Activated T-cell treated with anti-CD3 and anti-CD28 coated beads, Interleukin-2, amount 50 U/mL, for 48 hours (primary cell): ENCODE measurements around the gene EBF3.

ENCODE experiments used
- DNase-seq, 2 experiments: peaks; one replicate each; pipeline ENCODE4 v3.0.0-alpha.2; 2020

EBF3 gene

DNA sequence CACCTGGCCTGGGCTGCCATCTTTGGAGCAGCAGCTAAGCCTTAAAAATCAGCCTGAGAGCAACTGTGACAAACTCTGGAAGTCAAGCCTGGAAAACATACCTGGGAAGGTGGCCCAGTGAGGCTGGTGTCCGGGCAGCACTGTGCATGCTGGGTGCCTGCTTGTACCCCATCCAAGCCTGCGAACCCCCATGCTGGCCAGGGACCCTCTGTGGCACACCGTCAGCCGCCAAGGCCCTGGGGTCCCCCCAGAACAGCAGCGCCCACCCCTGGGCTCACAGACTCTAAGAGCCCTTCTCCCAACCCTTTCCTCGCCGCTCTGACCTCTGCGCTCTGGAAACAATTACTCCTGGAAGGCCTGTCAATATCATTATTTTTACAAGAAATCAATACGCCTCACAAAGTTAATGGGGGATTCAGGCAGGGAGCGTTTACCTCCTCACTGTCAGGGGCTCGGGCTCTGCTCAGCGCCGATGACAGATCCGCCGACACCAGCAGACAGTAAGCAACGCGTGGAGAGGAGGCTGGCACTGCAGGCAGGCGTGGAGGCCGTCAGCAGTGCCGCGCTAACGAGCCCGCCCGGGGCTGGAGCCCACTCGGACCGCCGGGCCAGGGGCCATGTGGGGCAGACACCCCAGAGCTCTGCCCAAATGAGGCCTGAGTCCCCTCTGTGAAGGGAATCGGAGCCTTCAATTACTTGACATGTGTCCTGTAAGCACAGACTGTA, 54.4 kb downstream of the EBF3 start:
- DNase-seq, result no peak

DNA sequence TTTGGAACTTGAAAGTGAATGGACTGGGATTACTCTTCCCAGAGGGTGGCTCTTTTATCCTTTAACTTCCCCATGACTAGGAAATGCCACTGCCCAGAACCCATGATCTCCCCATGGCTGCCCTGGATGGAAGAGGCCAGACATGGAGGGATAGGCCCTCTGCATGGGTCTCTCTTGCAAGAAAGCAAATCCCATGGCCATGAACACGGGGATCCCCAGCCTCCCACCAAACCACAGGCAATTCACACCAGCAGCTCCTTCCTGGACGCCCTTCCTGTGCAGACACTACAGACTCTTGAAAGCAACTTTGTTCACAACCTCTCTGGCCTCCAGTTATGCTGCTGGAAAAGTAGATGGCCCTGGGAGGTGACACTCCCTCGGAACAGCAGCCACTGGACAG, 55.0 kb downstream of the EBF3 start:
- no peak for DNase-seq

DNA sequence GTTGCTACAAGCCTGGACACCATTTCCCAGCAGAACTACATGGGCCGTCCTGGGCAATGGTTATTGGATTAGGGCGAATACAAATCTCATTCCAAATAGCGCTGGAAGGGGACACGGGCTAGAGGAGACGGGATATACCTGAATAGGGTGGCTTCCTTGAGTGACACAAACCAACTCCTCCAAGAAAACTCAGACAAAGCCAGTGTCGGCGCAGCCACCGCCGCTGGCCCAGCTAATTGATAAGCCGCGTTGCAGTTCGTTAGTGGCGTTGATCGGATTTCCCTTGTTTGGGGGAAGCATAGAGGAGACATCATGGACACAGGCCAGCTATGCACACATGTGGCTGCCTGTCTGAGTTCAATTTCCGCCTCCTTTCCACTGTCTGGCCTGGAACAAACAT, 55.7 kb downstream of the EBF3 start:
- no peak for DNase-seq

DNA sequence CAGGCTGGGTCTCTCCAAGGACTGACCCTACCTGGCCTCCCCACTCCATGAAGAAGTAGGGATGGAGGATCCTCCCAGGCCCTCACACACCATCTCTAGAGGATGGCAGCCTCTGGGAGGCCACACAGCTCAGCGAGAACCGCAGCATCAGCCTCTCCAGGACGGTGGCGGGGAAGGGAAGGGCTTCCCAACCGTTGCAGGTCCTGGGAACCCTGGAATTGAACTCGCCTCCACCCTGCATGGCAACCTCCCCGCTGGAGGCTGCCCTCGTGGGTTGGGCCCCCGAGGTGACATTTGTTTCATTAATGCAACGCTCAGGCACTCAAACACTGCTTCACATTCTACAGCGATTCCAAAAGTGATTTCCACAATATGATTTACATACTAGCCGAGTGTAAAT, 58.5 kb downstream of the EBF3 start:
- DNase-seq, result no peak

DNA sequence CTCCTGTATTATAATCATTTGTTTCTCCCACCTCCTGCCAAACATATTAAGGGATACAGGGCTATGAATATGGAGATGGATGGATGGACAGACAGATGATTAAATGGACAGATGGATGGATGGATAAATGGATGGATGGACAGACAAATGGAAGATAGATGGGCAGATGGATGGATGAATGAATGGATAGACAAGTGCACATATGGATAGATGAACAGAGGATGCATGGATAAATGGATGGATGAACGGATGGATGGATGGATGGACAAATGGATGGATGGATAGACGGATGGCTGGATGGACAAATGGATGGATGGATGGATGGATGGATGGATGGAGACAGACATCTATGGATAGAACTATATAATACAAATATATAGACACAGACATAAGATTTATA, 59.8 kb downstream of the EBF3 start:
- no peak for DNase-seq

DNA sequence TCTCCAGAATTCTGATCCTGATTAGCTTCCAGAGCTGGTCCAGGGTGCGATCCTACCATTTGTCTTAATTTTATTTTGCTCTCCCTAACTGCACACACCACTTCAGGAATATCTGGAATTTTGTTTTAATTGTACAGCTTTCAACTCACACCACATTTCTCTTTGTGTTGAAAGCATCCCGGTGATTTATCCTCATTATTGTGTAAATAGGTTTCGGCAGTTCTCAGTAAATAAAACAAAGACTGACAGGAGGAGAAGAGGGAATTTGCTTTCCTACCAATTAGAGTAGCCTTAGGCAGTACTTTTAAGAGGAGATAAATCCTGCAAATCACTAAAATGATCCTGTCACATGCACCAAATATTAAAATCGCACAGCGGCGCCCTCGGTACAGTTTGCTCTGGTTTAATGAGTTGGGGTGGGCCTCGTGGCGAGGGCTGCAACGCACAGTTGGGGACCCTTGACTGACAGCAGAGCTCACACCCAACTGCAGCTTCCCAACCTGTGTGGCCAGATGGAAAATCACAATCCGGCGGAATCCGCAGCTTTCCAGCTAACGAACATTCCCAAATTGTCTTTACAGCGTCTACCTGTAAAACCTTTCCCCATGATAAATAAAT, 62.6 kb downstream of the EBF3 start:
- DNase-seq, result no peak

DNA sequence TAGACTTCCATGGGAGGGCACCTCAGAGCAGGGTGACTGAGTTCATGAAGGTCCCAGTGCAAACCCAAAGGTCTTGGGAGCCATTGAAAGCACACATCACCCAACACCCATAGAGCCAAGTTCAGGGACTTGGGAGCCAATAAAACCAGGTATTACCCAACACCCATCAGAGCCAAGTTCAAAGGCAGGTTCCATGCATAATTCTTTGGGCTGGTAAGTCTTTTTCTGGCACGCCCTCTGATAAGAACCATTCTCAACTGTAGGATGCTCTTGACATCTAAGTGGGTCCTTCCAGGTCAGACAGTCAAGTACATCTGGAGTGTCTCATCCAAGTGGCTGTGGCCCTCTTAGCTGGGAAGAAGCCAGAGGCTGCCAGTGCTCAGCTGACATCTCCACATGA, 63.2 kb downstream of the EBF3 start:
- DNase-seq, result no peak

DNA sequence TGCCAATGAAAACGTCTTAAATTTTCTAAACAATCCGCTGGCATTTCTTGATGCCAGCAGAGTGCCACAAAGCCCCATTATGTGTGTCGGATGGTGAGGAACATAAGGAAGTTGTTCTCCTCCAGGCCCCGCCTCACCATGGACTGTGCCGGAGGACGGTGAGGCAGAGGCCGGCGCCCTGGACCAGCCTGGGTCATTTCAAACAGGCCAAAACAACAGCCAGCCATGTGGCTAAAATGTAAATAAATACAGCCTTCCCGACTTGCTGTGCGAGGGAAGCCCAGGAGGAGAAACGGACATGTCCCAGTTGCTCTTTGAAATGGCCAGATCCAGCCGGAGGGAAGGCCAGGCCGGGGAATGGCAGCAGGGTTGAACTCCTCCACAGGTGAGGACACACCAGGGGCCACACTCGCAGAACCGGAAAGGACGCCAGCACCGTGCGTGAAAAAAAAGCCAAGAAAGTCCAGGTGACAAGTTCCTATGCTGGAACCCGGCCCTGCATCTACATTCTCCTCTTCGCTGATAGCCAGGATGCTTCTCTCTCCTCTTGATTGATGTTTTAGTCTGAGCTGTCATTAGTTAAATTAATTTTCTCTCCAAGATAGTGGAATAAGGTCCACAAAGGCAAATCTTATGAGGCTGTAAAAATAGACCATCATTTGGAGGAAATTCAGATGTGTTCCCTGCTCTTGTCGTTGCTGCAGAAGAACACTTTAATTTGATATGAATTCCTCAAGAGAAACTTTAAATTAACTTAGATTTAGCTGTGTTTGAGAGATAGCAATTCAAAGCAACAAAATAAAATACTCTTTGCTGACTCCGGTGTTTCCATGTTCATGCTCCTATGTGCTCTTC, 64.6 kb downstream of the EBF3 start:
- DNase-seq, result no peak

DNA sequence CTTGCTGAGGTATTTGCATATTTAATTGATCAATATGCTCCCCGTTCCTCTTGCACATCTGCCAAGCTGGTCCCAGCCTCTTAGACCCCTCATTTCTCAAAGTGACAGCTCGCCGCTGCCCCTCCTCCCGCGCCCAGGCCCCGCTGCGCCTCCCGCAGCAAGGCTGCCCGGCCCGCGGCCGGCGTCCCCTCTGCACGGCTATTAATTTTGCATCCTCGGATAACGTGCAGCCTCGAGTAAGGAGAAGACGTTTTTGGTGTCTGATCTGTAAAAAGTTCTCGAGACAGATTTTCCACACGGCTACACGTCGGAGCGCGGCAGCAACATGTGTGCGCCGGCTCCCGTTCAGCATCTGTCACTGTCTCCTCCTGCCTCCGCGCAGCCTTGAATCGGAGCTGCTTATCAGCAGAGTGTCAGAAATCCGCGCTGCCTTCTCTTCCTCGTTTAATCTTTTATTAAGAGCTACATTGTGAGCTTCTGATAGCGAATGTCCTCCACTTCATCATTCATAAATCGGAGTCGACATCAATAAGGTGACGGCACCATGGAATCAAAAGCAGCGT, 65.3 kb downstream of the EBF3 start:
- no peak for DNase-seq

DNA sequence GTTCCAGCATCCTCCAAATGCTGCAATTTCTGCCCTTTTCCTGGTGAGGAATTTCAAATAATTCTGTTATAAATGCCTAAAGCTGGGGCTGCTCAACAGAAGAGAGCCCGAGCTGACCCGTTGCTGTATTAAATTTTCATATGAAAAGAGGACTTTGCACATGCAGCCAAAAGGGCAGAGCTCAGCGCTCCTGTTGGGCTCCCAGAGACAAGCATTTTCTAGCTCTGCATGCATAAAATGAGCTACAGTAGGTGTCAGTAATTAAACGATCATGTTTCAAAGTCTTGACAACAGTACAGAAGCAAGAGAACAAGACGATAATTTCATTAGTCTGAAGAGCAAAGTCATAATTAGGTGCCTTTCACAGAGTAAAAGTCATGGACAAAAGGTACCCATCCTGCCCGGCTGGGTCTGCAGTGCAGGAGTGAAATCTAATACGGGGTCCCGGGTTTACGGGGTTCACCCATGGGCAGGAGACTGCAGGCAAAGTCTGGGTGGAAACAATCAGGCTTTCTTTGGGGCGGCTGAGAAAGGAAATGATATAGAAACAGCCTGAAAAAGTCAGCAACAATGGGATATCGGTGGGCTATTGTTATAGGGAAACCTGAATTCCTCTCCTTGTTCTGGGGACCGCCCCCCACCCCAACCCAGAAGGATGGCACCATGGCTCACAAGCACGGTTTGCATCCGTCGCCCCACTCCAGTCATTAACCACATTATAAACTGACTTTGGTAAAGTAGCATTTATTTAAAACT, 66.0 kb downstream of the EBF3 start:
- DNase-seq, result no peak

DNA sequence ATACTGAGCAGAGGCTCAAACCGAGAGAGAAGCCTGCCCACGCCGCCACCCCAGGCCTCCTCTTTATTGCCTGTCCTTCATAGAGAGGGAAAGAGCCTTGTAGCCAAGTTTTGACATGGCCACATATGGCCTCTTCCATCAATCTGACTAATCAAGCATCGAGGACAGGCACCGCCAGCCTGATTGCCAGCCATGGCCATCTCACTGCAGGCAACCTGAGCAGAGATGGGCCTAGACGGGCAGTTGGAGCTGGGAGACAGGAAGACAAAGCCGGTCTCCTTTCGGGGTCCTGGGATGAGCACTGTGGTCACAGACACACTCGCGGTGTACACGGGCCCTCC, 67.2 kb downstream of the EBF3 start:
- DNase-seq, result no peak

DNA sequence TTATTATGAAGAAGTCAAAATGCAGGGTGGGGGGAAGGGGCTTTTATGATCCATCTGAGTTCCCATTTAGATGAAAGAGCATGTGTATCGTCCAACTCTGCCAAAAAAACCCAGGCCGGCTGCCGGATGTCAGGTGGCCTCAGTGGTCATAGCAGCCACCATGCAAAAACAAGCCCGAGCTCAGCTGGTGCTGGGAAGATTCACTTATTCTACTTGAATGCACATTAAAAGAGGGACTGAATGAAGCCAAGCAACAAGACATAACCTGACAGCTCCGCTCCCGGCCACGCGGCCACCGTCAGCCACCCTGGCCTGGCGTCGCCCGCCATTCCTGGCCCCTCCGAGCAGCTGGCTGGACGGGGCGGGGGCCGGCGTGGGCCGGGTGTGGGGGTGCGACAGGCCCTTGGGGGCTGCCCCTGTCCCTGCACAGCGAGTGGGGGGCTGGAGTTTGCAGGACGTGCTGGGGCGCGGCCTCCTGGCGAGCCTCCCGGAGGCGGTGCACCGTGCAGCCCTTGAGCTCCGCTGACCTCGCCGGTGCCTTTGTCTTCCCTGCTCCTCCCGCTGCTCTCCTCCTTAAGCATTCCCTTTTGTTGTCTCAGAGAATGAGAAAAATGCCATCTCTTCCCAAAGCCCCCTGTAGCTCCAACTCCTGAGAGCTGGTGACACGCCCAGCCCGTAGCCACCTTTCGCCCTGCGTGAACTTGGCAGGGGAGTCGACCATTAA, 67.8 kb downstream of the EBF3 start:
- DNase-seq, result no peak

DNA sequence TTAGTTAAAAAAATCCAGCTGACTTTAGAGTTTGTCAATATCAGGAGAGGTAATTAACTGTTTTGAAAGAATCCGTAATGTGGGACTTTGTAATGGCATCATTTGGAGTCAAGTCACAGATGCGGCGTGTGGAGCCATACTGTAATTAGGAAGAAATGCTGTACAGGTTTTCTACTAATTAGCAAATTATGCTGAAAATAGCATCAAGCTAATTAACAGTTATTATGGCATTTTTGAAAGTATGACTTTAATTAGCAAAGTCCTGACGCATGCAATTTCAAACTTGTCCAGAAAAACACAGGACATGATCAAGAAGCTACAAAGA, 68.3 kb downstream of the EBF3 start:
- no peak for DNase-seq

DNA sequence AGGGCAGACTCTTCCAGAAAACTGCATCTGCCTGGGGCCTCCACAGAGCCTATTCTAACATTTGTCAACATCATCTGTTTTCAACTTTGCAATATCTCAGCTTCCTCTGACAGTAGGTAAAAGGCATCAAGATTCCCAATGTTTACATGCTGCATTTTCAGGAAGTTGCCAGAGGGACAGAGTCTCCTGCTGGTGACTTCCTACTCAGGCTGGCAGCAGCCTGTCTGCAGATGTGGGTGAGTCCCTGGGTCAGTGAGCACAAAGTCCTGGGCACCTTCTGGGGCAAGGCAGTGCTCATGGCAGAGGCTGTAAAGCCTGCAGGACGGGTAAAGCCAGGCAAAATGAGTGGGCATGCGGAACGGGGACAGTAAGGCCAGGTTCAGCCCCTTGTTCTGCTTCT, 69.4 kb downstream of the EBF3 start:
- DNase-seq, result no peak

DNA sequence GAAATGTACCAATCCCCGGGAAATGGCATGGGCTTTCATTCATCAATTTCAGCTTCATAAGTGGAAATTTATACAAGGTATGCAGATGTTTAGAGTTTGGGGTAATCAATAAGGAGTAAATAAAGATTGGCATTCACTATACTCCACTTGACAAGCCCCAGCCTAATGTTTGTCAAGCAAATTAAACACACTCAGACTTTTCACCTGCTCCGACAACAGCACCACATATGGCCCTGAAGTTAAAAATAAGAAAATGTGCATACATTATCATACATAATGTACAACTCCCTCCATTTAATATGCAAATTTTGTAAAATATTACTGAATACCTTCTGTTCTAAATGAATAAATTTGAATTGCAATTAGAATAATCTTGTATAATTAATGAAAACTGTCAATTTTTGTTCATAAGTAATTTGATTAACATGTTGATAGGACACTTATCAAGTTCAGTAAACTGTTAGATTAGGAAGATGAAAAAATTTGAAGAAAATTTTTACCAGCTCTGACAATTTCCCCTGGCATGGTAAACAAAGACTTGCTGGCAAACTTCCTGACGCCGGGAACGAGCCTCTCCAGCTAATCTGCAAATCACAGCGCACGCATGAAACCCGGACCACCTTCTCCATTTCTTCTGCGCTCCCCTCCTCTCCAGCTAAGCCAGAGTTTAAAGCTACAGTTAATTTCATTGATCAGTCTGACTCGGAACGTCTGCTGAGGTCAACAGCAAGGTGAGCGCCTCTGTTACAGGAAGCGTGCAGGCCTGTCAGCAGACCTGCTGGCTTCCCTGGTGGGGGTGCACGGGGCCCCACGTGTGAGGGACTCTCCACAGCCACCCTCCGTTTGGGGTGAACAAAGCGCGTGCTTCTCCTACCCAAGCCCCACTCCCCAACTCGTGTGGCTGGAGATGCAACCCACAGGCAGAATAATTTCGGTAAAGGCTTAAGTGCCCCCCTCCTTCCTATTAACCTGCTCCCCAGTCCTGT, 70.7 kb downstream of the EBF3 start:
- DNase-seq, result no peak

DNA sequence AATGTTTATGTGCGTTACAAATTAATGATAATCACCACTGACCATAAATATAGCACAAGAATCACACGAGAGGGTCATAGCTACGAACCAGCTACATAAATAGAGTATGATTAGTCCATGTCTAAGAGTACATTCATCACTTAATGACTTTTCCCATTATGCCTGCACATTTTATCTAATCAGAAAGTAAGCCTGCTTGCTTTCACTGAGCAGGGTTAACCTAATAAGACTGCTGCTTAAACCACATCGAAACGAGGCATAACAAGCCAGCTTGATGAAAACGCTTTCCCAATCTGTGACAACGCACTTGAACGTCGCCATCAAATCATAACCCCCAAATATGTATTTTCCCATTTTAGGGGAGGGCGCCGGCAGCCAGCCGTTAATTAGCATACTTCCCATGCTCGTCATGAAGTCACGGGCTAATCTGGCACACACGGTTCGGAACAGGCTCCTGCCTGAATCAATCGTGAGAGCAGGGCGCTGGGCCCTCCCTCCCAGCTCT, 71.5 kb downstream of the EBF3 start:
- no peak for DNase-seq

DNA sequence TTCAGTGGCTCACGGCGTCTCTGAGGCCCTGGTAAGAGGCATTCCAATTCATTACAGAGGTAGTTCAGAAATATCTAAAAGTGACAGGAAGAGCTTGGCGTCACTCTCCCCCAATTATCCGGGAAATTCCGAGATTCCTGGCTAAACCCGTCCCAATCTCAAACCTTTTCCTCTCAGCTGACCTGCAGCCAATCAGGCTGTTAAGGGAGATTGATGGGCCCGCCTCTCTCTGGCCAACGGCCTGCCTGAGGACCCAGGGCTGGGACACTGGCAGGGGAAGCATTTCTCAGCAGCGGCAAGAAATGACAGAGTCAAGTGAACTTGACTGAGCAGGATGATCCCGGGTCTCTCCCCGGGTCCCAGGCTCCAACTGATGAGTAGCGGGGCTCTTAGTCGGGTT, 72.3 kb downstream of the EBF3 start:
- no peak for DNase-seq

DNA sequence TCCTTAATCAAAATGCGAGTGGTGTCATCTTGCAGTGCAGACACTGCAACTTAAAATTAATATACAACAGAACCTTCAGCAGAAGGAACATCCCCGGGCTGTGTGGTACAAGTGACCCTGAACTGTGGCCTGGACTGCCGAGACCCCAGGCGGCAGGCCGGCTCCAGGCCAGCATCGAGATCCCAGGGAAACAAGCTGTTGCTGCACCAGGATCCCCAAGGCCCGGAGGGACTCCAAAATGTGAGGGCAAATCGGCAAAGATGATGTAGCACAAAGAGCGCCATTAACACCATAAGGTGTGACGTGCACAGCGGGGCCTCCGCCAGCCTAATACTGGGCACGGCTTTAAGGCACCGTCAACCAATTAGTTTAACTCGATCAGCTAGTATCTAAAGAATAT, 73.9 kb downstream of the EBF3 start:
- no peak for DNase-seq

DNA sequence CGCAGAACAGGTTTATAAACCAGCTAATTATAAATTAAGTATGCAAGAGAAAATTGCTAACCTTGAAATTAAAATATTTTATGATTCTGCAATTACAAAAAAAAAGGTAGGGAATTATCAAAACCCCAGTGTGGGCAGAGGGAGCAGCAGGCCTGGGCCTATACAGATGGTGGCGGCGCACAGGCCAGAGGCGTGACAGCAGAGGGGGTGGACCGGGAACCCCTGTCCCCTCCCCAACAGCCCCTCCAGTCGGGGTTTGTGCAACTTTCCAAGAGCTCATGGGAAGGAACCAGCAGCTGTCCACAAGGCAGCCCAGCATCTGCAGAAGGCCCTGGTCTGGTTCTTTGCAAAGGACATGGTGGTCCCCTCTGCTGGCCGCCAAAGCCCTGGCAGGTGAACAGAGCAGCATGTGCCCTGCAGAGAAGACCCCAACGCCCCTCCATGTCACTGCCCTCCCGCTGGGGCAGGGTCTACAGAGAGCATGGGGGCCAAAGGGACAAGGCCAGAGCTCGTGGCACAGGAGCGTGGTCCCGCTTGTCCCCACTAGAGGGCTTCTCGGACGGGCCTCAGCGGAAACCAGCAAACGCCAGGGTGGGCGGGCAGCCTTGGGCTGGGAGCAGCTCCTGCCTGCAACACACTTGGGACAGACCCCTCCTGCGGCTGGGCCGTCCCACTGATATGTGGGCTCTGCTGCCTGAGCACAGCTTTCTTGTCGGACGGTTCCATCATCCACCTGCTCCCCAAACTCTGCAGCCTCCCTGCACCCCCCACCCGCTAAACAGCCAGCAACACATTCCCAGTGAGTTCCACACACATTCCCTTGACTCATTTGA, 75.1 kb downstream of the EBF3 start:
- peak; percentile 66 to 72 for DNase-seq
